Type B pancreatic cell (in vitro differentiated cells): ENCODE measurements around the gene CDV3. TPM values are rescaled to one million over a fixed set of nuclear protein-coding genes. Genes with fewer than 3 reads are reported as not detected.

ENCODE experiments used
- DNase-seq: peaks from one replicate; pipeline ENCODE4 v3.0.0; 2021; ENCODE audit warnings: mixed read lengths; ENCODE audit not compliant: unreplicated experiment; ENCODE audit errors: extremely low spot score
- H3K27ac Mint-ChIP-seq: 2 replicates; pipeline ENCODE4 v1.8.0; 2021; ENCODE audit warnings: mild to moderate bottlenecking, mixed read lengths
- H3K27me3 Mint-ChIP-seq: 2 replicates; pipeline ENCODE4 v1.8.0; 2021; ENCODE audit warnings: mixed read lengths
- H3K36me3 Mint-ChIP-seq: 2 replicates; pipeline ENCODE4 v1.8.0; 2021; ENCODE audit warnings: mixed read lengths
- H3K4me1 Mint-ChIP-seq: one replicate; pipeline ENCODE4 v1.8.0; 2021; ENCODE audit warnings: mixed read lengths; ENCODE audit not compliant: unreplicated experiment
- H3K4me3 Mint-ChIP-seq: 2 replicates; pipeline ENCODE4 v1.8.0; 2021; ENCODE audit warnings: mild to moderate bottlenecking, mixed read lengths
- H3K9me3 Mint-ChIP-seq: 2 replicates; pipeline ENCODE4 v1.8.0; 2021; ENCODE audit warnings: mixed read lengths
- total RNA-seq: library from RNA; stranded (reverse); gene quantifications from 2 replicates; pipeline ENCODE4 v1.2.1, GENCODE V29; 2021; ENCODE audit warnings: low replicate concordance
- TF ChIP-seq, protein P1 (sequence below): fragments of 200-600 bp; sonication (generic); conservative IDR thresholded peaks from 2 replicates; pipeline ENCODE4 v1.5.0; 2021; ENCODE audit warnings: antibody characterized with exemption, mild to moderate bottlenecking

CDV3 gene
- total RNA-seq, 1 donor from 2014 or later: 162 TPM

- Mint-ChIP-seq H3K36me3 (peaks cover 12% of the 10 kb centered on the region), H3K27ac (no peak overlapping the region), H3K27me3 (no peaks in the 10 kb centered on the region), H3K9me3 (no peaks in the 10 kb centered on the region), H3K4me3 (no peak overlapping the region), H3K4me1 (no peaks in the 10 kb centered on the region)
- TF ChIP-seq, protein P1, sequence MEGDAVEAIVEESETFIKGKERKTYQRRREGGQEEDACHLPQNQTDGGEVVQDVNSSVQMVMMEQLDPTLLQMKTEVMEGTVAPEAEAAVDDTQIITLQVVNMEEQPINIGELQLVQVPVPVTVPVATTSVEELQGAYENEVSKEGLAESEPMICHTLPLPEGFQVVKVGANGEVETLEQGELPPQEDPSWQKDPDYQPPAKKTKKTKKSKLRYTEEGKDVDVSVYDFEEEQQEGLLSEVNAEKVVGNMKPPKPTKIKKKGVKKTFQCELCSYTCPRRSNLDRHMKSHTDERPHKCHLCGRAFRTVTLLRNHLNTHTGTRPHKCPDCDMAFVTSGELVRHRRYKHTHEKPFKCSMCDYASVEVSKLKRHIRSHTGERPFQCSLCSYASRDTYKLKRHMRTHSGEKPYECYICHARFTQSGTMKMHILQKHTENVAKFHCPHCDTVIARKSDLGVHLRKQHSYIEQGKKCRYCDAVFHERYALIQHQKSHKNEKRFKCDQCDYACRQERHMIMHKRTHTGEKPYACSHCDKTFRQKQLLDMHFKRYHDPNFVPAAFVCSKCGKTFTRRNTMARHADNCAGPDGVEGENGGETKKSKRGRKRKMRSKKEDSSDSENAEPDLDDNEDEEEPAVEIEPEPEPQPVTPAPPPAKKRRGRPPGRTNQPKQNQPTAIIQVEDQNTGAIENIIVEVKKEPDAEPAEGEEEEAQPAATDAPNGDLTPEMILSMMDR: no peak
- DNase-seq: no peak
These were observed 25.8 kb downstream of the CDV3 start for GRCh38 chr3:133599280-133599679.

- TF ChIP-seq, protein P1: no peak
- no peak overlapping the region for H3K4me3 Mint-ChIP-seq
- no peaks in the 10 kb centered on the region for H3K9me3 Mint-ChIP-seq
- H3K27me3 Mint-ChIP-seq: no peaks in the 10 kb centered on the region
- no peaks in the 10 kb centered on the region for H3K4me1 Mint-ChIP-seq
- H3K27ac Mint-ChIP-seq: no peak overlapping the region
- DNase-seq: no peak
- peaks cover 17% of the 10 kb centered on the region for H3K36me3 Mint-ChIP-seq
These were observed 27.1 kb downstream of the CDV3 start for GRCh38 chr3:133600572-133601081.

- H3K4me3 Mint-ChIP-seq: no peak overlapping the region
- no peak for DNase-seq
- TF ChIP-seq, protein P1: no peak
- no peak overlapping the region for H3K27ac Mint-ChIP-seq
- H3K9me3 Mint-ChIP-seq: no peaks in the 10 kb centered on the region
- H3K27me3 Mint-ChIP-seq: no peaks in the 10 kb centered on the region
- H3K4me1 Mint-ChIP-seq: no peaks in the 10 kb centered on the region
- H3K36me3 Mint-ChIP-seq: peaks cover 34% of the 10 kb centered on the region
These were observed 32.9 kb downstream of the CDV3 start for GRCh38 chr3:133606342-133606741.

DNA sequence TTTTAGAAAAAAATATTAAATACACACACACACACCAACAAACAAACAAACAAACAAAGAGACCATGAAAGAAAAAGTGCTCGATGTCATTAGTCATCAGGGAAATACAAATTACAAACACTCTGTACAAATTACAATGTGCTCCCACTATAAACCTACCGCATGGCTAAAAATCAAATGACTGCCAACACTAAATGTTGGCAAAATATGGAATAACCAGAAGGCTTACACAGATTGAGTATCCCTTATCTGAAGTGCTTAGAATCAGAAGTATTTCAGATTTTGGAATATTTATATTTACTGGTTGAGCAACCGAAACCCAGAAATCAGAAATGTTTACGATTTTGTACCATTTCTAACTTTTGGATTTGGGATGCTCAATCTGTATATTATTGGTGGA, 33.4 kb downstream of the CDV3 start:
- DNase-seq: no peak
- peaks cover 34% of the 10 kb centered on the region for H3K36me3 Mint-ChIP-seq
- no peak overlapping the region for H3K4me3 Mint-ChIP-seq
- H3K9me3 Mint-ChIP-seq: no peaks in the 10 kb centered on the region
- TF ChIP-seq, protein P1: no peak
- no peak overlapping the region for H3K27ac Mint-ChIP-seq
- H3K4me1 Mint-ChIP-seq: no peaks in the 10 kb centered on the region
- H3K27me3 Mint-ChIP-seq: no peaks in the 10 kb centered on the region

GRCh38 chr3:133607816-133608215, 34.3 kb downstream of the CDV3 start:
- DNase-seq: no peak
- no peaks in the 10 kb centered on the region for H3K4me1 Mint-ChIP-seq
- no peaks in the 10 kb centered on the region for H3K27me3 Mint-ChIP-seq
- no peaks in the 10 kb centered on the region for H3K9me3 Mint-ChIP-seq
- no peak overlapping the region for H3K27ac Mint-ChIP-seq
- peaks cover 34% of the 10 kb centered on the region for H3K36me3 Mint-ChIP-seq
- no peak overlapping the region for H3K4me3 Mint-ChIP-seq
- TF ChIP-seq, protein P1: no peak

DNA sequence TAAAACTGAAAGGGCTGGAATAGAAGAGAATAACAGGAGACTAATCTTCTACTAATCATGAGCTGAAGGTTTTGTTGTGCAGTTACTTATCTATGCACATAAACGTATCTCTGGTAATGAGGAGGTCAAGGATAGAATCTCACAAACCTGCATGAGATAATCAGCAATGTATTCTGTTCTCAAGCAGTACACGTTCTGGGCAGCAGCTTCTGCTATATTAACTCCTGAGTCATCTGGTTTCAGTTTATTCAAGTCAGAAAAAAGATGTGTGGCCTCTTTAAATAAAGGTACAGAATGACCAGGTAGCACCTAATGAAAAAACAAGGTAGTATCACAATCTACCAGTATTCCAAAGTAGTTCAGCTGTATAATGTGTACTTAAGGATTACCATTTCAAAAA, 34.9 kb downstream of the CDV3 start:
- no peak overlapping the region for H3K27ac Mint-ChIP-seq
- no peaks in the 10 kb centered on the region for H3K4me1 Mint-ChIP-seq
- no peak for DNase-seq
- no peak overlapping the region for H3K4me3 Mint-ChIP-seq
- peaks cover 31% of the 10 kb centered on the region for H3K36me3 Mint-ChIP-seq
- H3K9me3 Mint-ChIP-seq: no peaks in the 10 kb centered on the region
- TF ChIP-seq, protein P1: no peak
- no peaks in the 10 kb centered on the region for H3K27me3 Mint-ChIP-seq
